H1 (cell line): ENCODE measurements around the gene PHKA1. TPM values are rescaled to one million over a fixed set of nuclear protein-coding genes. Genes with fewer than 3 reads are reported as not detected.

Experiments used
- CTCF ChIA-PET: fragments of 300-600 bp; sonication (Branson Sonifier 250); formaldehyde crosslinking; loops from one replicate; lab custom pipeline; 2021; ENCODE audit not compliant: partially characterized antibody; lab: Charles Lee
- POLR2A ChIA-PET: fragments of 300-600 bp; sonication (Branson Sonifier 250); formaldehyde crosslinking; loops from one replicate; lab custom pipeline; 2021; ENCODE audit warnings: inconsistent platforms; ENCODE audit not compliant: partially characterized antibody; lab: Charles Lee
- DNase-seq, 2 experiments: peaks; one replicate each; pipeline versions ENCODE4 v3.0.0 to v3.0.0-alpha.2; 2010 to 2022; ENCODE audit warnings: low spot score in 2 of 2, low read depth in 1 of 2, mixed read lengths in 1 of 2
- FAIRE-seq: peaks from 2 replicates; lab custom pipeline; 2011; peaks lifted over from hg19 to GRCh38; lab: Jason Lieb, UNC
- H2AFZ ChIP-seq: 2 replicates; pipeline ENCODE4 v1.8.1; 2012; ENCODE audit warnings: low read length, inconsistent platforms
- H2AK5ac ChIP-seq: 2 replicates; pipeline ENCODE4 v1.6.1; 2013; ENCODE audit warnings: low read depth, low read length
- H2BK120ac ChIP-seq: replicated peaks from 2 replicates; pipeline ENCODE3; 2013; ENCODE audit warnings: low read depth, low read length, inconsistent platforms
- H2BK12ac ChIP-seq: 2 replicates; pipeline ENCODE4 v1.6.1; 2013; ENCODE audit warnings: low read depth, low read length
- H2BK15ac ChIP-seq: 2 replicates; pipeline ENCODE4 v1.6.1; 2013; ENCODE audit warnings: low read length
- H2BK20ac ChIP-seq: 2 replicates; pipeline ENCODE4 v1.6.1; 2013; ENCODE audit warnings: low read length
- H2BK5ac ChIP-seq: 2 replicates; pipeline ENCODE4 v1.6.1; 2013; ENCODE audit warnings: low read depth, low read length
- H3K14ac ChIP-seq: 2 replicates; pipeline ENCODE4 v1.6.1; 2013; ENCODE audit warnings: inconsistent platforms; ENCODE audit not compliant: insufficient read length
- H3K18ac ChIP-seq: 2 replicates; pipeline ENCODE4 v1.6.1; 2013; ENCODE audit warnings: low read length; ENCODE audit errors: extremely low read depth
- H3K23ac ChIP-seq: 2 replicates; pipeline ENCODE4 v1.6.1; 2013; ENCODE audit warnings: inconsistent platforms; ENCODE audit not compliant: insufficient read length
- H3K23me2 ChIP-seq: 2 replicates; pipeline ENCODE4 v1.6.1; 2013; ENCODE audit warnings: low read depth, low read length
- H3K27ac ChIP-seq: 2 replicates; pipeline ENCODE4 v1.6.1; 2011; ENCODE audit warnings: low read depth, low read length, inconsistent platforms
- H3K27me3 ChIP-seq, 4 experiments: replicated peaks in 1 of 4; 1 replicate in 1 of 4; 2 replicates in 3 of 4; pipeline versions ENCODE4 v1.6.1 to v1.8.1; 2011 to 2013; ENCODE audit warnings: low read length in 3 of 4, mild to moderate bottlenecking in 3 of 4, inconsistent platforms in 2 of 4, mixed read lengths in 2 of 4, moderate library complexity in 1 of 4; ENCODE audit not compliant: control insufficient read depth in 3 of 4, insufficient read depth in 3 of 4; ENCODE audit errors: extremely low read depth in 1 of 4
- H3K36me3 ChIP-seq, 4 experiments: 2 replicates each; pipeline versions ENCODE4 v1.6.1 to v1.8.1; 2011 to 2013; ENCODE audit warnings: mild to moderate bottlenecking in 4 of 4, low read length in 3 of 4, moderate library complexity in 2 of 4, control low read depth in 1 of 4, inconsistent platforms in 1 of 4; ENCODE audit not compliant: insufficient read depth in 4 of 4, control insufficient read depth in 2 of 4
- H3K4ac ChIP-seq: replicated peaks from 2 replicates; pipeline ENCODE3; 2013; ENCODE audit warnings: low read length, low read depth, mixed read lengths, inconsistent platforms; ENCODE audit not compliant: insufficient read length
- H3K4me1 ChIP-seq, 4 experiments: replicated peaks in 1 of 4; 1 replicate in 1 of 4; 2 replicates in 3 of 4; pipeline versions ENCODE4 v1.6.1 to v1.8.1; 2011 to 2013; ENCODE audit warnings: low read length in 3 of 4, inconsistent platforms in 2 of 4, mixed read lengths in 1 of 4; ENCODE audit not compliant: insufficient read depth in 4 of 4, control insufficient read depth in 3 of 4
- H3K4me2 ChIP-seq, 2 experiments: 2 replicates each; pipeline versions ENCODE4 v1.6.1 to v1.8.1; 2011 to 2013; ENCODE audit warnings: low read depth in 2 of 2, low read length in 2 of 2, control low read depth in 1 of 2, inconsistent platforms in 1 of 2, mild to moderate bottlenecking in 1 of 2; ENCODE audit not compliant: insufficient read depth in 1 of 2
- H3K4me3 ChIP-seq, 4 experiments: fragments of 200-600, 300-600 bp in 1 of 4; sonication (generic), shearing (Covaris generic), sonication (Bioruptor Twin) in 1 of 4; 2 replicates each; pipeline versions ENCODE4 v1.5.1 to v1.8.1; 2011 to 2016; ENCODE audit warnings: low read length in 4 of 4, low read depth in 3 of 4, control low read depth in 2 of 4, inconsistent platforms in 2 of 4, mild to moderate bottlenecking in 2 of 4, mixed read lengths in 1 of 4, moderate library complexity in 1 of 4; ENCODE audit not compliant: insufficient read depth in 2 of 4; ENCODE audit errors: extremely low read depth in 1 of 4
- H3K56ac ChIP-seq: replicated peaks from 2 replicates; pipeline ENCODE3; 2013; ENCODE audit warnings: low read depth, mild to moderate bottlenecking, mixed read lengths, low read length, inconsistent platforms; ENCODE audit not compliant: insufficient read length
- H3K79me1 ChIP-seq: 2 replicates; pipeline ENCODE4 v1.6.1; 2013; ENCODE audit warnings: low read depth, low read length, control low read depth
- H3K79me2 ChIP-seq, 2 experiments: 2 replicates each; pipeline versions ENCODE4 v1.6.1 to v1.8.1; 2012 to 2013; ENCODE audit warnings: low read length in 2 of 2, mild to moderate bottlenecking in 2 of 2, inconsistent platforms in 1 of 2; ENCODE audit not compliant: insufficient read depth in 2 of 2, control insufficient read depth in 1 of 2
- H3K9ac ChIP-seq, 4 experiments: replicated peaks in 1 of 4; 1 replicate in 1 of 4; 2 replicates in 3 of 4; pipeline versions ENCODE4 v1.6.1 to v1.8.1; 2011 to 2013; ENCODE audit warnings: low read depth in 3 of 4, low read length in 3 of 4, control low read depth in 2 of 4, mild to moderate bottlenecking in 2 of 4, moderate library complexity in 2 of 4, inconsistent platforms in 1 of 4; ENCODE audit errors: extremely low read depth in 1 of 4
- H3K9me3 ChIP-seq, 2 experiments: 2 replicates each; pipeline versions ENCODE4 v1.6.1 to v1.8.1; 2012 to 2013; ENCODE audit warnings: mild to moderate bottlenecking in 2 of 2, moderate library complexity in 2 of 2, control low read depth in 1 of 2, inconsistent platforms in 1 of 2, low read depth in 1 of 2, low read length in 1 of 2, mixed read lengths in 1 of 2; ENCODE audit not compliant: insufficient read depth in 2 of 2
- H4K20me1 ChIP-seq, 2 experiments: replicated peaks in 1 of 2; 2 replicates each; pipeline versions ENCODE3 to v1.8.1; 2011 to 2013; ENCODE audit warnings: inconsistent platforms in 2 of 2, low read length in 2 of 2, mild to moderate bottlenecking in 1 of 2; ENCODE audit not compliant: insufficient read depth in 2 of 2, control insufficient read depth in 1 of 2
- H4K5ac ChIP-seq: 2 replicates; pipeline ENCODE4 v1.6.1; 2013; ENCODE audit warnings: low read length, low read depth, mixed read lengths, inconsistent platforms; ENCODE audit not compliant: insufficient read length
- H4K8ac ChIP-seq: 2 replicates; pipeline ENCODE4 v1.8.0; 2013; ENCODE audit warnings: mild to moderate bottlenecking, moderate library complexity, low read length, inconsistent platforms; ENCODE audit not compliant: insufficient read depth; ENCODE audit errors: extremely low read depth
- H4K91ac ChIP-seq: replicated peaks from 2 replicates; pipeline ENCODE3; 2013; ENCODE audit warnings: low read length, mixed read lengths, inconsistent platforms; ENCODE audit not compliant: insufficient read length
- BACH1 ChIP-seq: IDR thresholded peaks from 2 replicates; pipeline ENCODE4 v1.6.1; 2012; ENCODE audit warnings: low read length, improper control_type of control experiment
- CEBPB ChIP-seq: IDR thresholded peaks from 2 replicates; pipeline ENCODE4 v1.6.1; 2012; ENCODE audit warnings: low read depth, low read length
- CHD1 ChIP-seq: IDR thresholded peaks from 2 replicates; pipeline ENCODE4 v1.6.1; 2012; ENCODE audit warnings: low read depth, low read length, improper control_type of control experiment
- CHD2 ChIP-seq: IDR thresholded peaks from 2 replicates; pipeline ENCODE4 v1.6.1; 2012; ENCODE audit warnings: low read length, improper control_type of control experiment
- EP300 ChIP-seq, 2 experiments: IDR thresholded peaks; 1 replicate in 1 of 2; 2 replicates in 1 of 2; pipeline ENCODE4 v1.6.1; 2011 to 2012; ENCODE audit warnings: low read depth in 2 of 2, low read length in 2 of 2, mild to moderate bottlenecking in 2 of 2, borderline replicate concordance in 1 of 2, inconsistent platforms in 1 of 2, moderate library complexity in 1 of 2
- FOSL1 ChIP-seq: IDR thresholded peaks from 2 replicates; pipeline ENCODE4 v1.6.1; 2011; ENCODE audit warnings: mild to moderate bottlenecking, low read depth, low read length, moderate library complexity; ENCODE audit not compliant: insufficient read depth
- HDAC6 ChIP-seq: IDR thresholded peaks from one replicate; pipeline ENCODE4 v1.7.1; 2012; ENCODE audit warnings: low read depth, mild to moderate bottlenecking, inconsistent platforms, low read length, moderate library complexity
- JUN ChIP-seq: IDR thresholded peaks from 2 replicates; pipeline ENCODE4 v1.6.1; 2011; ENCODE audit warnings: low read depth, mild to moderate bottlenecking, improper control_type of control experiment, low read length
- POLR2AphosphoS5 ChIP-seq: IDR thresholded peaks from 2 replicates; pipeline ENCODE4 v1.6.1; 2011; ENCODE audit warnings: low read depth, low read length
- RNF2 ChIP-seq: fragments of 200-900, 300-1000 bp; sonication (generic); IDR thresholded peaks from 2 replicates; pipeline ENCODE4 v1.7.1; 2016; ENCODE audit warnings: borderline replicate concordance, low read depth, mild to moderate bottlenecking, antibody characterized with exemption, low read length; ENCODE audit not compliant: poor library complexity, severe bottlenecking; ENCODE audit errors: missing control alignments
- SIX5 ChIP-seq: IDR thresholded peaks from 2 replicates; pipeline ENCODE4 v1.6.1; 2011; ENCODE audit warnings: mild to moderate bottlenecking, low read depth, low read length
- SUZ12 ChIP-seq: fragments of 200-600 bp; sonication (generic); IDR thresholded peaks from 2 replicates; pipeline ENCODE4 v1.6.1; 2012; ENCODE audit warnings: mild to moderate bottlenecking, inconsistent platforms, low read length, moderate library complexity, mixed read lengths
- WGBS, 2 experiments: shearing (Covaris generic) in 1 of 2; methylation state at CpG; one replicate each; pipeline versions ENCODE4 v1.1.6 to v1.1.7; 2013 to 2015; ENCODE audit warnings: low lambda C conversion rate in 2 of 2, mixed read lengths in 2 of 2, inconsistent platforms in 1 of 2, low coverage in 1 of 2, missing lambda C conversion rate in 1 of 2; ENCODE audit not compliant: insufficient replicate concordance in 2 of 2, insufficient coverage in 1 of 2, insufficient read length in 1 of 2; ENCODE audit errors: extremely low coverage in 1 of 2, missing lambda C conversion rate in 1 of 2; 5-methylcytosine and 5-hydroxymethylcytosine counted together
- polyA plus RNA-seq, 7 experiments: library from polyadenylated mRNA; depleted of rRNA in 3 of 7; stranded (reverse) in 5 of 7; unstranded in 2 of 7; fragments of >200 nt in 5 of 7; fragments of 200-250 nt in 2 of 7; gene quantifications; 1 replicate in 5 of 7; 2 replicates in 1 of 7; 4 replicates in 1 of 7; pipeline versions ENCODE4 v1.2.1 to v1.2.3, GENCODE V29; 2011 to 2013; ENCODE audit warnings: missing spikeins in 2 of 7, mixed read lengths in 2 of 7
- total RNA-seq: library from RNA; stranded (reverse); fragmentation: NEBNext Ultra II Directional; extraction: Animal tissue kit (Norgen Biotek cat#: 25700); gene quantifications from 2 replicates; pipeline ENCODE4 v1.2.1, GENCODE V29; 2021
- TF ChIP-seq, protein P1 (sequence below): IDR thresholded peaks from 2 replicates; pipeline ENCODE4 v1.6.1; 2012; ENCODE audit warnings: inconsistent platforms
- TF ChIP-seq, protein P2 (sequence below): IDR thresholded peaks from 2 replicates; pipeline ENCODE4 v1.6.1; 2011; ENCODE audit warnings: low read depth, mild to moderate bottlenecking, low read length; ENCODE audit not compliant: insufficient read depth

The PHKA1 gene
- total and polyA plus RNA-seq, 2 of the 8 experiments (the other 6 are each of a cell fraction or from before 2014, with no cell fraction given): 4.2 to 7.2 TPM

DNA sequence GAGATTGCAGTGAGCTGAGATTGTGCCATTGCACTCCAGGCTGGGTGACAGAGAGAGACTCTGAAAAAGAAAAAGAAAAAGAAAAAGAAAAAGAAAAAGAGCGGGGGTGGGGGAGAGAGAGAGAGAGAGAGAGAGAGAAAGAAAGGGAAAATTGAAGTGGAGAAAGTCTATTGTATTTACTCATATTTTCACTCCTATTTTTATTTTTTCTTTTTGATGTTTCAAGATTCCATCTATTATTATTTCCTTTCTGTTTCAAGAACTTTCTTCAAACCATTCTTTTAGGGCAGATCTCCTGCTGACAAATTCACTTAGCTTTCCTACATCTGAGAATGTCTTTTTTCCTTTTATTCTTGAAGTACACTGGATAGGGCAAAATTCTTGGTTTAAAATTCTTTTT is 83.9 kb downstream of the PHKA1 start:
- Histone ChIP-seq H2AFZ (no peak overlapping the region), H3K4me2 (no peak overlapping the region), H3K4me1 (no peaks in the 10 kb centered on the region), H3K56ac (no peak overlapping the region), H3K9me3 (no peaks in the 10 kb centered on the region), H3K27me3 (no peaks in the 10 kb centered on the region), H3K4me3 (no peak overlapping the region), H3K9ac (no peak overlapping the region), H3K79me2 (no peaks in the 10 kb centered on the region), H2BK12ac (no peak overlapping the region), H2BK20ac (no peak overlapping the region), H3K4ac (no peak overlapping the region), H3K14ac (no peak overlapping the region), H3K27ac (no peak overlapping the region), H2BK120ac (no peak overlapping the region), H4K20me1 (no peaks in the 10 kb centered on the region), H2AK5ac (no peak overlapping the region), H3K79me1 (no peaks in the 10 kb centered on the region), H4K5ac (no peak overlapping the region), H4K8ac (no peak overlapping the region), H2BK15ac (no peak overlapping the region), H4K91ac (no peak overlapping the region), H3K23ac (no peak overlapping the region), H3K36me3 (no peaks in the 10 kb centered on the region), H2BK5ac (no peak overlapping the region), H3K18ac (no peak overlapping the region), H3K23me2 (no peaks in the 10 kb centered on the region)
- DNase-seq (no peak), FAIRE-seq (no peak)
- 20% methylated on average over 1 of the region's 1 CpG; no CpG with 5 or more reads in 1 of the 2 experiments for WGBS, 2 experiments
- ChIA-PET POLR2A (no interaction called here), CTCF (interaction anchor here (1.1 kb wide), 1 partner anchor 9 kb away, joined by 4 read pairs; no protein-coding TSS in a partner anchor)
- TF ChIP-seq RNF2 (no peak), SIX5 (no peak), CEBPB (no peak), HDAC6 (no peak), JUN (no peak), POLR2AphosphoS5 (no peak), BACH1 (no peak), FOSL1 (no peak), CHD2 (no peak), EP300 (IDR thresholded peaks at IDR 0.05; ENCODE audit: borderline replicate concordance in 1 of 2, low read depth in 2 of 2, low read length in 2 of 2) (no peak), SUZ12 (no peak), CHD1 (no peak)
- TF ChIP-seq, protein P1, sequence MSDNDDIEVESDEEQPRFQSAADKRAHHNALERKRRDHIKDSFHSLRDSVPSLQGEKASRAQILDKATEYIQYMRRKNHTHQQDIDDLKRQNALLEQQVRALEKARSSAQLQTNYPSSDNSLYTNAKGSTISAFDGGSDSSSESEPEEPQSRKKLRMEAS: no peak
- TF ChIP-seq, protein P2, sequence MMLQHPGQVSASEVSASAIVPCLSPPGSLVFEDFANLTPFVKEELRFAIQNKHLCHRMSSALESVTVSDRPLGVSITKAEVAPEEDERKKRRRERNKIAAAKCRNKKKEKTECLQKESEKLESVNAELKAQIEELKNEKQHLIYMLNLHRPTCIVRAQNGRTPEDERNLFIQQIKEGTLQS: no peak
